CD4-positive, alpha-beta T cell treated with Interferon alpha-2 for 1 hour (primary cell): Measurements from ENCODE around the gene TIAM2.

Experiments used
- DNase-seq, 2 donors: peaks; one replicate each; pipeline ENCODE4 v3.0.0-alpha.2; 2020 to 2022

Gene TIAM2

GRCh38 chr6:155132617-155133016 is 137.5 kb downstream of the TIAM2 start:
- no peak for DNase-seq

- DNase-seq, result no peak
Measured at GRCh38 chr6:155141002-155141401, 145.9 kb downstream of the TIAM2 start.

- DNase-seq, result no peak
Measured at GRCh38 chr6:155141512-155141911, 146.4 kb downstream of the TIAM2 start.

- no peak for DNase-seq
Measured at GRCh38 chr6:155142168-155143028, 147.3 kb downstream of the TIAM2 start.

GRCh38 chr6:155143029-155143577 is 148.0 kb downstream of the TIAM2 start:
- DNase-seq, result peak in 1 of 2 donors; percentile 35

- no peak for DNase-seq
Measured at GRCh38 chr6:155143578-155144106, 148.5 kb downstream of the TIAM2 start.

GRCh38 chr6:155146205-155146604 is 151.1 kb downstream of the TIAM2 start:
- no peak for DNase-seq

- no peak for DNase-seq
Measured at GRCh38 chr6:155147958-155148663, 153.0 kb downstream of the TIAM2 start.

- no peak for DNase-seq
Measured at GRCh38 chr6:155150967-155151671, 156.0 kb downstream of the TIAM2 start.

- DNase-seq, result no peak
Measured at GRCh38 chr6:155152211-155153076, 157.3 kb downstream of the TIAM2 start.

- DNase-seq, result peak in 1 of 2 donors; percentile 50
Measured at GRCh38 chr6:155154158-155154830, 159.2 kb downstream of the TIAM2 start.

GRCh38 chr6:155155787-155156447 is 160.8 kb downstream of the TIAM2 start:
- no peak for DNase-seq

GRCh38 chr6:155157101-155157500 is 162.0 kb downstream of the TIAM2 start:
- DNase-seq, result no peak

GRCh38 chr6:155158030-155158843 is 163.1 kb downstream of the TIAM2 start:
- no peak for DNase-seq

GRCh38 chr6:155162682-155163081 is 167.6 kb downstream of the TIAM2 start:
- DNase-seq, result no peak

- no peak for DNase-seq
Measured at GRCh38 chr6:155163601-155164000, 168.5 kb downstream of the TIAM2 start.

- no peak for DNase-seq
Measured at GRCh38 chr6:155165029-155165710, 170.1 kb downstream of the TIAM2 start.

GRCh38 chr6:155170519-155170918 is 175.4 kb downstream of the TIAM2 start:
- no peak for DNase-seq

- DNase-seq, result peak; percentile 51 to 84
Measured at GRCh38 chr6:155171109-155171746, 176.1 kb downstream of the TIAM2 start.
